ENCODE results near the gene SPOUT1. TPM values are rescaled to one million over a fixed set of nuclear protein-coding genes. Genes with fewer than 3 reads are reported as not detected.

The SPOUT1 gene
- total and polyA plus RNA-seq, 2 of the 13 experiments (the other 11 are each of a cell fraction or from before 2014, with no cell fraction given): 39.0 to 45.8 TPM

DNA sequence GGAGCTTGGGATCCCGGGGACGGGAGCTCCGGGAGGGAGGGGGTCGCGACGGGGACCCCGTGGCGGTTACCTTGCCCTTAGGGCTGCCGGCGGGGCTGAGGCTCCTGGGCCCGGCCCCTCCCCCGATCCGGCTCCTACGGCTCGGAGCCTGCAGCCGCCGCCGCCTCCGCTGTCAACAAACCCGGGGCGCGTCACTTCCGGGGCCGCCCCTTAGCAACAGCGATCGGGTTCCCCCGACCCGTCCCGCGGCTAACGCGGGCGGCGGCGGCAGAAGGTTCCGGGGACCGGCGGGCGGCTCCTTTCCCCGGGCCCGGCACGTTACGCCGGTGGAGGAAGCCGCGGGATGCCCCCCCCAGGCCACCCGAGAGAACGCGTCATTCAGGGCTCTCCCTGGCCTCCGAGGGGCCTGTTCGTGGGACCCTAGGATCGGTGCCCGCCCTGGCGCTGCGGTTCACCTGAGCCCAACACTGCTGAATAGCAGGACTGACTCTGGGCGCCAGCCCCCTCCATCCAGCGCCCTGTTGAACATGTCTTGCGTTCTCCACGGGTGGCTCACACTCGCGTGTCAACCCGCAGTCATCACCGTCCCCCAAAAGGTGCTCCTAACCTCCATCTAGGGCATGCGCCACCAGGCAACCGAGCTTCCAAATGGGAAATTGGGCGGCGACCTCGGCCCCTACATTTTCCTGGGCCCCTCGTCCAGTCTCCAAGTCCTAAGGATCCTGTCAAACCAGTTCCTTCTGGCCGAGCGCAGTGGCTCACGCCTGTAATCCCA lies 57.7 kb downstream of the SPOUT1 start, which contains the start of gene ZER1 (continued):
- TF ChIP-seq ZNF773 (CRISPR knock-in tag; IDR thresholded peaks at IDR 0.05; ENCODE audit: borderline replicate concordance) (no peak), RFX3 (CRISPR knock-in tag; IDR thresholded peaks at IDR 0.05) (peak; percentile 74), ZNF749 (CRISPR knock-in tag; IDR thresholded peaks at IDR 0.05; ENCODE audit: borderline replicate concordance) (peak; percentile 57; the same call in 1 of the 2 replicates), ARNT (IDR thresholded peaks at IDR 0.05) (no peak), ISX (CRISPR knock-in tag; conservative IDR thresholded peaks at IDR 0.05) (no peak), POLR2A (IDR thresholded peaks at IDR 0.05; ENCODE audit: insufficient read depth in 1 of 2, low read depth in 2 of 2, low read length in 2 of 2) (peak; percentile 27 to 47; a peak in 3 of 4 replicates), SOX13 (IDR thresholded peaks at IDR 0.05) (0 out of 2 replicates have a peak, but pooled peaks have one; percentile 22), SOX13 (CRISPR knock-in tag; conservative IDR thresholded peaks at IDR 0.05 in 1 of 2, IDR thresholded peaks at IDR 0.05 in 1 of 2) (no peak), ZNF768 (CRISPR knock-in tag; IDR thresholded peaks at IDR 0.05) (peak; percentile 79)
- TF ChIP-seq, protein P1, sequence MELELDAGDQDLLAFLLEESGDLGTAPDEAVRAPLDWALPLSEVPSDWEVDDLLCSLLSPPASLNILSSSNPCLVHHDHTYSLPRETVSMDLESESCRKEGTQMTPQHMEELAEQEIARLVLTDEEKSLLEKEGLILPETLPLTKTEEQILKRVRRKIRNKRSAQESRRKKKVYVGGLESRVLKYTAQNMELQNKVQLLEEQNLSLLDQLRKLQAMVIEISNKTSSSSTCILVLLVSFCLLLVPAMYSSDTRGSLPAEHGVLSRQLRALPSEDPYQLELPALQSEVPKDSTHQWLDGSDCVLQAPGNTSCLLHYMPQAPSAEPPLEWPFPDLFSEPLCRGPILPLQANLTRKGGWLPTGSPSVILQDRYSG (CRISPR knock-in tag; IDR thresholded peaks at IDR 0.05): 0 out of 2 replicates have a peak, but pooled peaks have one; percentile 51
- TF ChIP-seq, protein P2, sequence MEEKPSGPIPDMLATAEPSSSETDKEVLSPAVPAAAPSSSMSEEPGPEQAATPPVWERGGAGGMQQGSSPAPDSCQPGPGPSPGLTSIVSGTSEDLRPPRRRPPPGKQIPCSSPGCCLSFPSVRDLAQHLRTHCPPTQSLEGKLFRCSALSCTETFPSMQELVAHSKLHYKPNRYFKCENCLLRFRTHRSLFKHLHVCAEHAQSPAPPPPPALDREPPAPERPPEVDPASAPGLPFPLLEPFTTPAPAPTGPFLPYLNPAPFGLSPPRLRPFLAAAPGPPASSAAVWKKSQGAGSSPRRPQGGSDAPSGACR (CRISPR knock-in tag; IDR thresholded peaks at IDR 0.05): peak; percentile 98
- TF ChIP-seq, protein P3, sequence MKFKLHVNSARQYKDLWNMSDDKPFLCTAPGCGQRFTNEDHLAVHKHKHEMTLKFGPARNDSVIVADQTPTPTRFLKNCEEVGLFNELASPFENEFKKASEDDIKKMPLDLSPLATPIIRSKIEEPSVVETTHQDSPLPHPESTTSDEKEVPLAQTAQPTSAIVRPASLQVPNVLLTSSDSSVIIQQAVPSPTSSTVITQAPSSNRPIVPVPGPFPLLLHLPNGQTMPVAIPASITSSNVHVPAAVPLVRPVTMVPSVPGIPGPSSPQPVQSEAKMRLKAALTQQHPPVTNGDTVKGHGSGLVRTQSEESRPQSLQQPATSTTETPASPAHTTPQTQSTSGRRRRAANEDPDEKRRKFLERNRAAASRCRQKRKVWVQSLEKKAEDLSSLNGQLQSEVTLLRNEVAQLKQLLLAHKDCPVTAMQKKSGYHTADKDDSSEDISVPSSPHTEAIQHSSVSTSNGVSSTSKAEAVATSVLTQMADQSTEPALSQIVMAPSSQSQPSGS (CRISPR knock-in tag; IDR thresholded peaks at IDR 0.05): peak; percentile 81
- TF ChIP-seq, protein P4, sequence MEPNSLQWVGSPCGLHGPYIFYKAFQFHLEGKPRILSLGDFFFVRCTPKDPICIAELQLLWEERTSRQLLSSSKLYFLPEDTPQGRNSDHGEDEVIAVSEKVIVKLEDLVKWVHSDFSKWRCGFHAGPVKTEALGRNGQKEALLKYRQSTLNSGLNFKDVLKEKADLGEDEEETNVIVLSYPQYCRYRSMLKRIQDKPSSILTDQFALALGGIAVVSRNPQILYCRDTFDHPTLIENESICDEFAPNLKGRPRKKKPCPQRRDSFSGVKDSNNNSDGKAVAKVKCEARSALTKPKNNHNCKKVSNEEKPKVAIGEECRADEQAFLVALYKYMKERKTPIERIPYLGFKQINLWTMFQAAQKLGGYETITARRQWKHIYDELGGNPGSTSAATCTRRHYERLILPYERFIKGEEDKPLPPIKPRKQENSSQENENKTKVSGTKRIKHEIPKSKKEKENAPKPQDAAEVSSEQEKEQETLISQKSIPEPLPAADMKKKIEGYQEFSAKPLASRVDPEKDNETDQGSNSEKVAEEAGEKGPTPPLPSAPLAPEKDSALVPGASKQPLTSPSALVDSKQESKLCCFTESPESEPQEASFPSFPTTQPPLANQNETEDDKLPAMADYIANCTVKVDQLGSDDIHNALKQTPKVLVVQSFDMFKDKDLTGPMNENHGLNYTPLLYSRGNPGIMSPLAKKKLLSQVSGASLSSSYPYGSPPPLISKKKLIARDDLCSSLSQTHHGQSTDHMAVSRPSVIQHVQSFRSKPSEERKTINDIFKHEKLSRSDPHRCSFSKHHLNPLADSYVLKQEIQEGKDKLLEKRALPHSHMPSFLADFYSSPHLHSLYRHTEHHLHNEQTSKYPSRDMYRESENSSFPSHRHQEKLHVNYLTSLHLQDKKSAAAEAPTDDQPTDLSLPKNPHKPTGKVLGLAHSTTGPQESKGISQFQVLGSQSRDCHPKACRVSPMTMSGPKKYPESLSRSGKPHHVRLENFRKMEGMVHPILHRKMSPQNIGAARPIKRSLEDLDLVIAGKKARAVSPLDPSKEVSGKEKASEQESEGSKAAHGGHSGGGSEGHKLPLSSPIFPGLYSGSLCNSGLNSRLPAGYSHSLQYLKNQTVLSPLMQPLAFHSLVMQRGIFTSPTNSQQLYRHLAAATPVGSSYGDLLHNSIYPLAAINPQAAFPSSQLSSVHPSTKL (CRISPR knock-in tag; IDR thresholded peaks at IDR 0.05): peak; percentile 66; the same call in 1 of the 2 replicates
- TF ChIP-seq, protein P5, sequence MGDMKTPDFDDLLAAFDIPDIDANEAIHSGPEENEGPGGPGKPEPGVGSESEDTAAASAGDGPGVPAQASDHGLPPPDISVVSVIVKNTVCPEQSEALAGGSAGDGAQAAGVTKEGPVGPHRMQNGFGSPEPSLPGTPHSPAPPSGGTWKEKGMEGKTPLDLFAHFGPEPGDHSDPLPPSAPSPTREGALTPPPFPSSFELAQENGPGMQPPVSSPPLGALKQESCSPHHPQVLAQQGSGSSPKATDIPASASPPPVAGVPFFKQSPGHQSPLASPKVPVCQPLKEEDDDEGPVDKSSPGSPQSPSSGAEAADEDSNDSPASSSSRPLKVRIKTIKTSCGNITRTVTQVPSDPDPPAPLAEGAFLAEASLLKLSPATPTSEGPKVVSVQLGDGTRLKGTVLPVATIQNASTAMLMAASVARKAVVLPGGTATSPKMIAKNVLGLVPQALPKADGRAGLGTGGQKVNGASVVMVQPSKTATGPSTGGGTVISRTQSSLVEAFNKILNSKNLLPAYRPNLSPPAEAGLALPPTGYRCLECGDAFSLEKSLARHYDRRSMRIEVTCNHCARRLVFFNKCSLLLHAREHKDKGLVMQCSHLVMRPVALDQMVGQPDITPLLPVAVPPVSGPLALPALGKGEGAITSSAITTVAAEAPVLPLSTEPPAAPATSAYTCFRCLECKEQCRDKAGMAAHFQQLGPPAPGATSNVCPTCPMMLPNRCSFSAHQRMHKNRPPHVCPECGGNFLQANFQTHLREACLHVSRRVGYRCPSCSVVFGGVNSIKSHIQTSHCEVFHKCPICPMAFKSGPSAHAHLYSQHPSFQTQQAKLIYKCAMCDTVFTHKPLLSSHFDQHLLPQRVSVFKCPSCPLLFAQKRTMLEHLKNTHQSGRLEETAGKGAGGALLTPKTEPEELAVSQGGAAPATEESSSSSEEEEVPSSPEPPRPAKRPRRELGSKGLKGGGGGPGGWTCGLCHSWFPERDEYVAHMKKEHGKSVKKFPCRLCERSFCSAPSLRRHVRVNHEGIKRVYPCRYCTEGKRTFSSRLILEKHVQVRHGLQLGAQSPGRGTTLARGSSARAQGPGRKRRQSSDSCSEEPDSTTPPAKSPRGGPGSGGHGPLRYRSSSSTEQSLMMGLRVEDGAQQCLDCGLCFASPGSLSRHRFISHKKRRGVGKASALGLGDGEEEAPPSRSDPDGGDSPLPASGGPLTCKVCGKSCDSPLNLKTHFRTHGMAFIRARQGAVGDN (CRISPR knock-in tag; IDR thresholded peaks at IDR 0.05): peak; percentile 95
- TF ChIP-seq, protein P6, sequence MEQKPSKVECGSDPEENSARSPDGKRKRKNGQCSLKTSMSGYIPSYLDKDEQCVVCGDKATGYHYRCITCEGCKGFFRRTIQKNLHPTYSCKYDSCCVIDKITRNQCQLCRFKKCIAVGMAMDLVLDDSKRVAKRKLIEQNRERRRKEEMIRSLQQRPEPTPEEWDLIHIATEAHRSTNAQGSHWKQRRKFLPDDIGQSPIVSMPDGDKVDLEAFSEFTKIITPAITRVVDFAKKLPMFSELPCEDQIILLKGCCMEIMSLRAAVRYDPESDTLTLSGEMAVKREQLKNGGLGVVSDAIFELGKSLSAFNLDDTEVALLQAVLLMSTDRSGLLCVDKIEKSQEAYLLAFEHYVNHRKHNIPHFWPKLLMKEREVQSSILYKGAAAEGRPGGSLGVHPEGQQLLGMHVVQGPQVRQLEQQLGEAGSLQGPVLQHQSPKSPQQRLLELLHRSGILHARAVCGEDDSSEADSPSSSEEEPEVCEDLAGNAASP (CRISPR knock-in tag; IDR thresholded peaks at IDR 0.05; ENCODE audit: borderline replicate concordance): peak; percentile 73
